H1 (cell line): ENCODE measurements around the gene ANKRD11. TPM values are rescaled to one million over a fixed set of nuclear protein-coding genes. Genes with fewer than 3 reads are reported as not detected.

Experiments
- CHD1 ChIP-seq: IDR thresholded peaks from 2 replicates; pipeline ENCODE4 v1.6.1; 2012; ENCODE audit warnings: low read depth, low read length, improper control_type of control experiment
- CREB1 ChIP-seq: IDR thresholded peaks from 2 replicates; pipeline ENCODE4 v1.6.1; 2012; ENCODE audit warnings: inconsistent platforms
- CTBP2 ChIP-seq: IDR thresholded peaks from 2 replicates; pipeline ENCODE4 v1.7.0; 2011; ENCODE audit warnings: borderline replicate concordance, mild to moderate bottlenecking, moderate library complexity, mixed read lengths, low read length; ENCODE audit not compliant: insufficient read depth, insufficient read length
- FOSL1 ChIP-seq: IDR thresholded peaks from 2 replicates; pipeline ENCODE4 v1.6.1; 2011; ENCODE audit warnings: mild to moderate bottlenecking, low read depth, low read length, moderate library complexity; ENCODE audit not compliant: insufficient read depth
- POLR2AphosphoS5 ChIP-seq: IDR thresholded peaks from 2 replicates; pipeline ENCODE4 v1.6.1; 2011; ENCODE audit warnings: low read depth, low read length
- RNF2 ChIP-seq: fragments of 200-900, 300-1000 bp; sonication (generic); IDR thresholded peaks from 2 replicates; pipeline ENCODE4 v1.7.1; 2016; ENCODE audit warnings: borderline replicate concordance, low read depth, mild to moderate bottlenecking, antibody characterized with exemption, low read length; ENCODE audit not compliant: poor library complexity, severe bottlenecking; ENCODE audit errors: missing control alignments
- polyA plus RNA-seq, 7 experiments: library from polyadenylated mRNA; depleted of rRNA in 3 of 7; stranded (reverse) in 5 of 7; unstranded in 2 of 7; fragments of >200 nt in 5 of 7; fragments of 200-250 nt in 2 of 7; gene quantifications; 1 replicate in 5 of 7; 2 replicates in 1 of 7; 4 replicates in 1 of 7; pipeline versions ENCODE4 v1.2.1 to v1.2.3, GENCODE V29; 2011 to 2013; ENCODE audit warnings: missing spikeins in 2 of 7, mixed read lengths in 2 of 7
- total RNA-seq: library from RNA; stranded (reverse); fragmentation: NEBNext Ultra II Directional; extraction: Animal tissue kit (Norgen Biotek cat#: 25700); gene quantifications from 2 replicates; pipeline ENCODE4 v1.2.1, GENCODE V29; 2021
- TF ChIP-seq, protein P1 (sequence below): IDR thresholded peaks from 2 replicates; pipeline ENCODE4 v1.6.1; 2011; ENCODE audit warnings: low read depth, mild to moderate bottlenecking, low read length; ENCODE audit not compliant: insufficient read depth

Gene ANKRD11
- total and polyA plus RNA-seq, 2 of the 8 experiments (the other 6 are each of a cell fraction or from before 2014, with no cell fraction given) = 46.5 to 142 TPM

GRCh38 chr16:89446136-89446974, 44.0 kb downstream of the ANKRD11 start (continued):
- no peak for TF ChIP-seq CHD1
- no peak for TF ChIP-seq CREB1
- no peak for TF ChIP-seq CTBP2
- TF ChIP-seq RNF2 = no peak
- no peak for TF ChIP-seq FOSL1
- no peak for TF ChIP-seq POLR2AphosphoS5
- TF ChIP-seq, protein P1, sequence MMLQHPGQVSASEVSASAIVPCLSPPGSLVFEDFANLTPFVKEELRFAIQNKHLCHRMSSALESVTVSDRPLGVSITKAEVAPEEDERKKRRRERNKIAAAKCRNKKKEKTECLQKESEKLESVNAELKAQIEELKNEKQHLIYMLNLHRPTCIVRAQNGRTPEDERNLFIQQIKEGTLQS = no peak
